Glomerular endothelial cell (primary cell): Measurements from ENCODE around the gene CILP2. TPM values are rescaled to one million over a fixed set of nuclear protein-coding genes. Genes with fewer than 3 reads are reported as not detected.

Source experiments
- DNase-seq: peaks from one replicate; pipeline ENCODE4 v3.0.0-alpha.2; 2011; ENCODE audit warnings: low read depth, low spot score; ENCODE audit errors: extremely low read depth
- total RNA-seq: library from RNA; depleted of rRNA; stranded (reverse); fragments of >200 nt; gene quantifications from 2 replicates; pipeline ENCODE4 v1.2.3, GENCODE V29; 2015

Gene CILP2
- total RNA-seq, 1 donor from 2014 or later: not detected

DNA sequence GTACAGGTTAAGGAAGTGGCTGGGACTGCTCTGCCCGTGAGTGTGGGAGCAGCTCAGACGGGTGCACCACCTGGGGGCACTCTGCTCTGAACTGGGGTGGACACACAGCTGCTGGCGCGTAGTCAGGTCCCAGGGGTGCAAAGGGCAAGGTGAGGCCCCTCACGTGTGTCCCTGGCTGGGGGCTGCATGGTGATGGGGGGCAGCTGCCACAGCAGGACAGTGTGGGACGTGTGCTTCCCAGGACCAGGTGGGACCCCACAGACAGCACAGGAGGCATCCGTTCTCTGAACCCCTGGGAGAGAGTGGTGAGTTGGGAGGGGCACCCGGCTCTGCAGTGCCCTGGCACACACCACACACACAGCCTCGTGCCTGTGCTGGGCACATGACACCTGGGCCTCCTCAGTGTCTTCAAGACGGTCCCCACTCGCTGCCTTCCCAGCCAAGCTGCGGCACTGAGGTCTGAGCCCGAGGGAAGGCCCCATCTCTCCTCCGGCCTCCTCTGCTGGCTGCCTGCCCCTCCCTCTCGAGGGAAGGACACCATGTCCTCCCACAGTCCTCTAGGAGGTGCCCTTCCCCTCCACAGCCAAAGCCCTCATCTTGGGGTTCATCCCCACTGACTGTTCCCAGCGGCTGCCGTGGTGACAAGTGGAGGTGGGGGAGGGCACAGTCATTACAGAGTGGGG, 24.7 kb downstream of the CILP2 start:
- DNase-seq: no peak

- DNase-seq: no peak
Observed at GRCh38 chr19:19563348-19563848, 25.3 kb downstream of the CILP2 start.

DNA sequence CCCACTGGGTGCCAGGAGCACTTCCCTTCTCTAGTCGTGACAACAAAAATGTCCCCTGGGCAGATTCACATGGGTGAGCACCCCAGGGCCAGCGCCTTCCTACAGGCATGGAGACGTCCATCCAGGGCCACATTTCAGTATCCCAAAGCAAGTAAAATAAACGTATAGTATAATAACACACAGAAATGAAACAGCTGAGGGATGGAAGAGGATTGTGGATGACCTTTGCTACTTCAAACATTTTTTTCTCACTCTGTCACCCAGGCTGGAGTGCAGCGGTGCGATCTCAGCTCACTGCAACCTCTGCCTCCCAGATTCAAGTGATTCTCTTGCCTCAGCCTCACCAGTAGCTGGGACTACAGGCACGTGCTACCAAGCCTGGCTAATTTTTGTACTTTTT, 28.2 kb downstream of the CILP2 start:
- no peak for DNase-seq

- no peak for DNase-seq
Observed at GRCh38 chr19:19567391-19567790, 29.3 kb downstream of the CILP2 start.

DNA sequence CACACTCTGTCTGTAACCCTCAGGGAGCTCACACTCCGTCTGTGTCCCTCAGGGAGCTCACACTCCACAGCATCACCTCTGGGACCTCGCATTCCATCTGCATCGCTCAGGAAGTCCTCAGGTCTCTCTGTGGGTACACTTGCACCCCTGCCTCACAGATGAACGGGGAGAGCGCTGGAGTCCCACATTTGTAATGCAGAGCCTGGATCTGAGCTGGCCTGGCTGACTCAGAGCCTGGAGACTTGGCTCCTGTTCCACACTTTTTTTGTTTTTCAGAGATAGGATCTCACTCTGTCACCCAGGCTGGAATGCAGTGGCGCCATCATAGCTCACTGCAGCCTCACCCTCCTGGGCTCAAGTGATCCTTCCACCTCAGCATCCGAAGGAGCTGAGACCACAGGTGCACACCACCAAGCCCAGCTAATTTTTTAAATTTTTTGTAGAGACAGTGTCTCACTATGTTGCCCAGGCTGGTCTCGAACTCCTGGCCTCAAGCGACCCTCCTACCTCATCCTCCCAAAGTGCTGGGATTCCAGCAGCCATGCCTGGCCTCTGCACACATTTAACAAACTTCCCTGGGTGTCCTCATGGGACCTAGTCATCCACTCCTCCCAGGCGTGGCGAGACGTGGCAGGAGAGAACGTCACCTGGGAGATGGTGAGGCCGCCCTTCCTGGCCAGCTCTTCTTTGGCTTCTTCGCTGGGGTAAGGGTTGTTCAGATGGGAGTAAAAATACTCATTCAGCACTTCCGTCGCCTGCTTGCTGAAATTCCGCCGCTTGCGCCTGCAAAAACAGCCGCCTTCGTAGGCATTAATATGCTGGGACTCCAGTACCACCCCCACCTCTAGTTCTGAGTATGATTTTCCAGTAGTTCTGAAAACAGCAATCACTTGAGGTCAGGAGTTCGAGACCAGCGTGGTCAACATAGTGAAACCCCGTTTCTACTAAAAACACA, 31.0 kb downstream of the CILP2 start:
- DNase-seq: no peak

- no peak for DNase-seq
Observed at GRCh38 chr19:19570571-19570970, 32.5 kb downstream of the CILP2 start.

- DNase-seq: no peak
Observed at GRCh38 chr19:19571071-19571786, 33.2 kb downstream of the CILP2 start.

- no peak for DNase-seq
Observed at GRCh38 chr19:19575411-19575810, 37.3 kb downstream of the CILP2 start.

GRCh38 chr19:19578252-19578651, 40.2 kb downstream of the CILP2 start:
- DNase-seq: no peak

GRCh38 chr19:19579533-19580361, 41.7 kb downstream of the CILP2 start:
- DNase-seq: no peak

DNA sequence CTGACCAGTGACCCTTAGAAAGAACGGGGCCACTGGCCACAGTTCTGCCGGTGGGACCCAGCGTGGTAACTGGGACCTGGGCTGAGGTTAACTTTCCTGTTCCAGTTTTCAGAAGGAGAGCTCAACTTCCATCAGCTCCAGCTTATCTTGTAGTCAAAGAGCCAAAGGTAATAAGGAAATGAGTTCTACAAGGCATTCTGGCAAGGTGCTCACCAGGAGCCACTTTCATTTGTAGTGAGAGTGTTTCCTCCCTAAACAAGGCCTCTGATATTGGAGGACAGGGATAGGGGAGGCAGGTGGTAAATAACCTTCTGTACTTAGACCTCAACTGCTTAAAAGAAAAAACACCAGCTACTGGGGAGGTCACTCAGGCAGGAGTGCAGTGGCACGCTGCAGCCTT, 42.4 kb downstream of the CILP2 start:
- DNase-seq: no peak

- no peak for DNase-seq
Observed at GRCh38 chr19:19581391-19581790, 43.3 kb downstream of the CILP2 start.

GRCh38 chr19:19582471-19582870, 44.4 kb downstream of the CILP2 start:
- DNase-seq: no peak

- no peak for DNase-seq
Observed at GRCh38 chr19:19584356-19584755, 46.3 kb downstream of the CILP2 start.

DNA sequence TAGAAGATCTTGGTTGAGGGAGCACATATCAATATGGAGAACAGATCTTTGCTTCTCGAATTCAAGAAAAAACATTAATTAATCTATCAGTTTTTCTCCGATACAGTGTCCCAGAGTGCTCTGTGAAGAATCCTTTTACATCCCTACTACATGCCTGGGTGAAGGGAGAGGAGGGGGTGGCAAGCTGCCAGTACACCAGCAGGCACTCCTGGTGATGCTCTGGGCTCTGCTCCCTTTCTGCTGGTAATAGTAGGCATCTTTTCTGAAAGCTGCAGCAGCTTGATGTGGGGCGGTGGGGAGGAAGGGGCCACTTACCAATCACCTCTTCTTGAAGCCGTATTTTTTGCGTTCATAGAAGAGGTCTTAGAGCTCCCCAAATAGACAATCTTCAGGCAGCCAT, 49.7 kb downstream of the CILP2 start:
- DNase-seq: no peak

DNA sequence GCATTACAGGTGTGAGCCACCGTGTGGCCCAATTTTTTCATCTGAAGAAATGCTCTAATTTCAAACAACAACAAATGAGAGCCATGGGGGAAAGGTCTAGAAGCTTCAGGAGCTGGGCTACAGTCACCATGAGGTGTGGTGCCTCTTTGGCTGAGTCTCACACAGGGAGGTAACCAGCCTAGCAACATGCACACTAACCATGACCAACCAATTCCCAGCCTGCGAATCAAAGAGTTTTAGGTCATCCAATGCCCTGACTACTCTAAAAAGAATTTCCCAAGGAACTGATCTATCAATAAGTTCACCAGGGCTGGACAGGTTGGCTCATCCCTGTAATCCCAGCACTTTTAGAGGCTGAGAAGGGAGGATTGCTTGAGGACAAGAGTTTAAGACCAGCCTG, 50.5 kb downstream of the CILP2 start:
- DNase-seq: no peak

DNA sequence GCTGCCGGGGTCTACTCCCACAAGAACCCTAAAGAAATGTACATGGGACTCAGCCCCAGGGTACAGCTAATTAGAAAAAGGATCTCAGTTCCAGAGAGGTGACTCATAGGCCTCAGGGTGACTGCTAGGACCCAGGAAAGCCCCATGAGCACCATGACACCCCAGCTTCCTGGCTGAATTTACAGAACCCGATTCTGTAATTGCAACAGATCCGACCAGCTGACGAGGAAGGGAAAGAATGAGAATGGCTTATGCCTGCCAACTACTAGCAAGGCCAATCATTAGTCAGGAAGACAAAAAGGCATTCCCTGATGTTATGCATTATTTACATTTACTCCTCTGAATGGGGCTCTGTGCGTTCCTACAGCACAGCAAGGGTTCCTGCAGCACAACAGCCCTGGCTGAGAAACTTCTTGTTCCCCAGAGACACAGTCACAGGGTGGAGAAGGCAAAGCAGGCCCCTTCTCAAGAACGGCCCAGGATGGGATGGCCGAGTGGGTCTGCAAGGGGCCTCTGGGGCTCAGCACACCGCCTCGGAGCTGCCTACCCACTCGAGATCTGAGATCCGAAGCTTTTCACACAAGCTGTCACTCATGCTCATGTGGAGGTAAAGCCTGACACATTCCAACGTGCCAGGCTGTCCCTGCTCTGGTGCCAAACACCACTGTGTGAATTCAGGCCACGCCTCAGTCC, 53.2 kb downstream of the CILP2 start:
- DNase-seq: no peak

GRCh38 chr19:19592690-19593089, 54.6 kb downstream of the CILP2 start:
- DNase-seq: no peak

DNA sequence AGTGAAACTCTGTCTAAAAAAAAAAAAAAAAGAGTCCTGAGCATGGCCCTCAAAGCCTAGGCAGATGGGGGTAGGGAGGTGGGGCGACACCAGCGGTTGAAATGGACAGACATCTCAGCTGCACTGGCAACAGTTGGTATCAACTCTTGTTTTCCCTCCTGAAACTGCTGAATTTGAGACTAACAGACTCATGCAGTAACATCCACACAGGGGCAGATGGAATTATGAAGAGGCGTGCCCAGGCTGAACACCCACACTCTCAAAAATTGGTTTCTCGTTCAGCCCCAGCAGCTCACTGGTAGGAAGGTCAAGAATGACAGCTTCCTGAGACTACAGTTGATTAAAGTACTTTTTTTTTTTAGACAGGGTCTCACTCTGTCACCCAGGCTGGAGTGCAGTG, 56.3 kb downstream of the CILP2 start:
- DNase-seq: no peak
